IgD-negative memory B cell (primary cell): ENCODE results near the gene ARID1A. TPM values are rescaled to one million over a fixed set of nuclear protein-coding genes. Genes with fewer than 3 reads are reported as not detected.

Source experiments
- H3K27ac Mint-ChIP-seq, 3 donors: one replicate each; pipeline ENCODE4 v1.8.0; 2020 to 2022; ENCODE audit warnings: mild to moderate bottlenecking in 3 of 3, mixed read lengths in 3 of 3, moderate library complexity in 1 of 3
- H3K27me3 Mint-ChIP-seq: one replicate; pipeline ENCODE4 v1.8.0; 2021; ENCODE audit warnings: mixed read lengths
- H3K36me3 Mint-ChIP-seq: one replicate; pipeline ENCODE4 v1.8.0; 2020; ENCODE audit warnings: mild to moderate bottlenecking, mixed read lengths
- H3K4me1 Mint-ChIP-seq, 3 donors: one replicate each; pipeline ENCODE4 v1.8.0; 2020 to 2022; ENCODE audit warnings: mixed read lengths in 3 of 3, mild to moderate bottlenecking in 1 of 3
- H3K4me3 Mint-ChIP-seq, 4 donors: one replicate each; pipeline ENCODE4 v1.8.0; 2020 to 2022; ENCODE audit warnings: mild to moderate bottlenecking in 4 of 4, mixed read lengths in 4 of 4, moderate library complexity in 3 of 4
- H3K9me3 Mint-ChIP-seq, 3 donors: one replicate each; pipeline ENCODE4 v1.8.0; 2020 to 2021; ENCODE audit warnings: mixed read lengths in 3 of 3, mild to moderate bottlenecking in 1 of 3
- polyA plus RNA-seq: library from polyadenylated mRNA; unstranded; fragments of 300-500 nt; fragmentation: Illumina TruSeq; gene quantifications from one replicate; pipeline ENCODE4 v1.2.3, GENCODE V29; 2021

The ARID1A gene
- polyA plus RNA-seq, 1 donor from 2014 or later, result 24.4 TPM

DNA sequence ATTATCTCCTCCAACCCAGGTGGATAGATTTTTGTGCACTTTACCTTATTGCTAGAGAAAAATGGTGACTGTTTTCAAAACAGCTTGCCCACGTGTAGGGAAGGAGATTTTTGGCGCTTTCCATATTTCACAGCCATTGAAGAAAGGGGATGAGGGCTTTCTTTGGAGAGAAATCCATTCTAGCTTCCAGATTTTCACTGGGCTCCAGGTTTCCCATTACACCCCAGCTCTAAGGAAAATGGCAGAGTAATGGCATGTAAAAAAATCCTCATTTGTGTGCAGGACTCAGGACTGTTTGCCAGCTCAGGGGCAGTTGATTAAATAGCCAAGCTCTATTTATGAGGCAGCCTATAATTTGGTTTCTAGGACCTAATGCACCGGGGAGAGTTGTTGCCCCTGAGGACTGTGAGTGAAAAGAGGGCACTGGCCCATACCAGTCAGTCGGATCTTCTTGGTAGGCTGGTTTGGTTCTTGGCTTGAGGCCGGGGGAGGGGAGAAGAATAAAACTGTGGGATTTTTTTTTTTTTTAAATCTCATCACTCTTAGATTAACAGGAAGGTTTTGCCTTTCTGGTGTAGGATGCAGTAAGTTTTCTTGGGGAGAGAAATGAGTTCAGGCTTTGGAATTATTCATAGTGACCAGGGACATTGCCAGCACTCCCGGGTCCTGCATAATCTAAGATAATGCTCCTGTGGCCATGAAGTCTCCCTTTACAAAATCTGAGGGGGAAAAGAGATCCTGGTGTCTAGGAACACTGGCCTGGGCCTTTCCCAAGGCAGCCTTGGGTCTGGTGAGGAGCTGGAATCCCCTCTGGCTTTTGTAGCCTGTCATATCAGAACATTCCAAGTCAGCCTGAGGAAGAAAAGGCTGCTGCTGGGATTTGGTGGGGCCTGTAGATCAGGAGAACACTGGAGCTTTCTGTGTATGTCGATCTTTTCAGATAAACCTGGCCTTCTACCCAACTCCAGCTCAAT lies 1.9 kb upstream of the ARID1A start:
- H3K27ac Mint-ChIP-seq, result peak overlapping the region; percentile 91 to 97 (median 93)
- peak overlapping the region; percentile 94 to 95 (median 94) for H3K4me3 Mint-ChIP-seq
- H3K9me3 Mint-ChIP-seq, result no peaks in the 10 kb centered on the region
- no peaks in the 10 kb centered on the region for H3K27me3 Mint-ChIP-seq
- H3K36me3 Mint-ChIP-seq, result no peaks in the 10 kb centered on the region
- peaks cover 17 to 23% (median 22%) of the 10 kb centered on the region in 3 donors for H3K4me1 Mint-ChIP-seq

DNA sequence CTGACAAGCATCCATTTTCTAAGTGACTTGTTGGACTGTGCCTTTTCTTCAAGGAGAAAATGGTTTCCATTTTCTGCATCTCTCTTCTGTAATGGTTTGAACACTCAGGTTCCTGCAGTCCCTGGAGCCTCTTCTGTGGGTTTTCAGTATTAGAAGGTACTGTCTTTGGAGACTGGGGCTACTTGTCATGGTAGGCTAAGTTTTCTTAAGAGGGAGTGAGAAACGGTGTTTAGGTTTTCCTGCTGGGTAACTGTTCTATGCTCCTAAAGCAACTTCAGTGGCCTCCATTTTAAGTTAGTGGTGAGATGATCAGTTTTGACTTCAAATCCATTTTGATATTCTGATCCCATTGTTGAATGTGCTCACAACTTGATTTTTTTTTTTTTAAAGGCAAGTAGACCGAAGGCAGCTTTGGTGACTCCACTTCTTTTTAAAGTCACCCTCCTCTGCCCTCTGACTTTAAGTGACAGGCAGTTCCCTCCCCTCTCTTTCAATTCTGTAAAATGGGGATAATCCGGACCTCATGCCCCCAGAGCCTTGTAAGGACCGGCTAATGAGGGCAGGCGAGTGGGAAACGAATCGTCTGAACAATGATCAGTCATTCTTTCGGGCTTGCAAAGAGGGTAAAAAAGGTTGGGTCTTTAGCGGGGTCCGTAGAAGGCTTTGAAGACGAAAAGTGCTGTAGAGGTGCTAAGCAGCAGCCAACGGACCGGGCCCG lies 1.0 kb upstream of the ARID1A start:
- Mint-ChIP-seq H3K27ac (peak overlapping the region; percentile 74 to 93 (median 91)), H3K9me3 (no peaks in the 10 kb centered on the region), H3K4me1 (peaks cover 17 to 23% (median 22%) of the 10 kb centered on the region in 3 donors), H3K27me3 (no peaks in the 10 kb centered on the region), H3K36me3 (no peaks in the 10 kb centered on the region), H3K4me3 (peak overlapping the region; percentile 94 to 95 (median 94))

DNA sequence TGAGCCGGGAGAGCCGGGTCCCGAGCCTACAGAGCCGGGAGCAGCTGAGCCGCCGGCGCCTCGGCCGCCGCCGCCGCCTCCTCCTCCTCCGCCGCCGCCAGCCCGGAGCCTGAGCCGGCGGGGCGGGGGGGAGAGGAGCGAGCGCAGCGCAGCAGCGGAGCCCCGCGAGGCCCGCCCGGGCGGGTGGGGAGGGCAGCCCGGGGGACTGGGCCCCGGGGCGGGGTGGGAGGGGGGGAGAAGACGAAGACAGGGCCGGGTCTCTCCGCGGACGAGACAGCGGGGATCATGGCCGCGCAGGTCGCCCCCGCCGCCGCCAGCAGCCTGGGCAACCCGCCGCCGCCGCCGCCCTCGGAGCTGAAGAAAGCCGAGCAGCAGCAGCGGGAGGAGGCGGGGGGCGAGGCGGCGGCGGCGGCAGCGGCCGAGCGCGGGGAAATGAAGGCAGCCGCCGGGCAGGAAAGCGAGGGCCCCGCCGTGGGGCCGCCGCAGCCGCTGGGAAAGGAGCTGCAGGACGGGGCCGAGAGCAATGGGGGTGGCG lies 371 bp downstream of the ARID1A start:
- Mint-ChIP-seq H3K27me3 (no peaks in the 10 kb centered on the region), H3K36me3 (no peaks in the 10 kb centered on the region), H3K9me3 (no peaks in the 10 kb centered on the region), H3K4me1 (peaks cover 17 to 22% (median 21%) of the 10 kb centered on the region in 3 donors), H3K4me3 (peak overlapping the region; percentile 50 to 89 (median 69)), H3K27ac (no peak overlapping the region)

DNA sequence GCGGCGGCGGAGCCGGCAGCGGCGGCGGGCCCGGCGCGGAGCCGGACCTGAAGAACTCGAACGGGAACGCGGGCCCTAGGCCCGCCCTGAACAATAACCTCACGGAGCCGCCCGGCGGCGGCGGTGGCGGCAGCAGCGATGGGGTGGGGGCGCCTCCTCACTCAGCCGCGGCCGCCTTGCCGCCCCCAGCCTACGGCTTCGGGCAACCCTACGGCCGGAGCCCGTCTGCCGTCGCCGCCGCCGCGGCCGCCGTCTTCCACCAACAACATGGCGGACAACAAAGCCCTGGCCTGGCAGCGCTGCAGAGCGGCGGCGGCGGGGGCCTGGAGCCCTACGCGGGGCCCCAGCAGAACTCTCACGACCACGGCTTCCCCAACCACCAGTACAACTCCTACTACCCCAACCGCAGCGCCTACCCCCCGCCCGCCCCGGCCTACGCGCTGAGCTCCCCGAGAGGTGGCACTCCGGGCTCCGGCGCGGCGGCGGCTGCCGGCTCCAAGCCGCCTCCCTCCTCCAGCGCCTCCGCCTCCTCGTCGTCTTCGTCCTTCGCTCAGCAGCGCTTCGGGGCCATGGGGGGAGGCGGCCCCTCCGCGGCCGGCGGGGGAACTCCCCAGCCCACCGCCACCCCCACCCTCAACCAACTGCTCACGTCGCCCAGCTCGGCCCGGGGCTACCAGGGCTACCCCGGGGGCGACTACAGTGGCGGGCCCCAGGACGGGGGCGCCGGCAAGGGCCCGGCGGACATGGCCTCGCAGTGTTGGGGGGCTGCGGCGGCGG lies 1.0 kb downstream of the ARID1A start:
- peak overlapping the region in 2 of 3 donors; percentile 20 to 80 for H3K27ac Mint-ChIP-seq
- H3K4me3 Mint-ChIP-seq, result peak overlapping the region; percentile 53 to 91 (median 87)
- H3K4me1 Mint-ChIP-seq, result peaks cover 17 to 22% (median 21%) of the 10 kb centered on the region in 3 donors
- no peaks in the 10 kb centered on the region for H3K27me3 Mint-ChIP-seq
- H3K9me3 Mint-ChIP-seq, result no peaks in the 10 kb centered on the region
- no peaks in the 10 kb centered on the region for H3K36me3 Mint-ChIP-seq

DNA sequence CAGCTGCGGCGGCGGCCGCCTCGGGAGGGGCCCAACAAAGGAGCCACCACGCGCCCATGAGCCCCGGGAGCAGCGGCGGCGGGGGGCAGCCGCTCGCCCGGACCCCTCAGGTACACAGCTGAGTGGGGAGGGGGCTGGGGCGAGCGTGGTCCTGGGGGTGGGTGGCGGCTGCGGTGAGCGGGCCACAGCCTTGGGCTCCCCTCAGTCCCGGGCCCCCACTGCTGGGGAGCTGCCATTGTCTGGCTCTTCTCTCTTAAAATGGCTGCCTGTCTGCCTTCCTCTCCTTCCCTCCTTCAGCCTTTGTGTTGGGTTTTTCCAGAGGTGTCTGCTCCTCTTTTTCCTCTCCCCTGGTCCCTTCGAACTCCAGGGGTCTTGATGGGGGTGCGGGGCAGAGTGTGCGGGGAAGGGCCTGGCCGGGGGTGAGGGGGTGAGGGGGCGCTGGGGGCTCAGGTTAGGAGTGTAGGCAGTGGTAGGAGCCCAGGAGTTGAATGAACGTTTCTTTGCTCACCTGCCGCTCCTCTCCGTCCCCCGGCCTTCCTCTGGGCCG lies 1.7 kb downstream of the ARID1A start:
- H3K27me3 Mint-ChIP-seq, result no peaks in the 10 kb centered on the region
- no peaks in the 10 kb centered on the region for H3K9me3 Mint-ChIP-seq
- no peak overlapping the region for H3K27ac Mint-ChIP-seq
- no peaks in the 10 kb centered on the region for H3K36me3 Mint-ChIP-seq
- H3K4me3 Mint-ChIP-seq, result no peak overlapping the region
- peaks cover 13 to 18% (median 18%) of the 10 kb centered on the region in 3 donors for H3K4me1 Mint-ChIP-seq

DNA sequence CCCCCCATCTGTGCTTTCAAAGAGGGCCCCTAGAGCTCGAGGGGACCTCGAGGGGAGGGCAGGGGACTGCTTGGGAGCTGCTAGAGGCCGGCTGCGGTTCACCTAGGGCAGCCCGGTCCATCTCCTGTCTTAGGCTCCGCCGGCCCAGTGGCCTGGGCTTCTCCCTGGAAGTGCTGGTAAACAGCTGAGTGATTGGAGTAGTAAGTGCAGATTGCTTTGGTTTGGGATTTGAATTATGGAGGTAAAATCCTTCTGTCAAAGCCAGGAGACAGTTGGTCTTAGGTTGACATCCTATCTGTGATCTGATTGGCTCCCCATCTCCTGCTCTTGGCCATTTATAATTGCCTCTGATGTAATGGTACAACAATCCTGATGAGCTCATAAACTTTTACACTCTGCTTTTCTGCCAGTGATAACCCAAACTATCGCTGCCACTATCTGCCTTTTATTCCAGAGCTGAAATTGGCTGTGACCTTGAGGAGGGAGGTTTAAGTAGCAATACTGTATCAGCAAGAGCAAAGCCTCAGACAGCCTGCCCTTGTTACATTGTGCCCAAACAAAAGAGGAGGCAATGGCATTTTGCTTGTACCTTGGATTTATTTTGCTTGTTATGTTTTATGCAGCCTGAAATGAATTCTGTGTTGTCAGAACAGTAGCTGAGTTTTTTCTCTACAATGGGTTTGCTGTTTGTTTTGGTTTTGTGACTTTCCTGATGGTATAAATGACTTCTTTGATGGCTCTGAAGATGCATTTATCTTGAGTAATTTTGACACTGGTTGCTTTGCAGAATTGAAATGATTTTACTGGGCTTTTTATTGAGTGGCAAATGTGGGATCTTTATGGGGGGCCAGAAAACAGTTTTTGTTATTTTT lies 2.4 kb downstream of the ARID1A start:
- no peak overlapping the region for H3K4me3 Mint-ChIP-seq
- no peak overlapping the region for H3K27ac Mint-ChIP-seq
- H3K9me3 Mint-ChIP-seq, result no peaks in the 10 kb centered on the region
- peaks cover 8 to 16% (median 14%) of the 10 kb centered on the region in 3 donors for H3K4me1 Mint-ChIP-seq
- H3K27me3 Mint-ChIP-seq, result no peaks in the 10 kb centered on the region
- no peaks in the 10 kb centered on the region for H3K36me3 Mint-ChIP-seq

DNA sequence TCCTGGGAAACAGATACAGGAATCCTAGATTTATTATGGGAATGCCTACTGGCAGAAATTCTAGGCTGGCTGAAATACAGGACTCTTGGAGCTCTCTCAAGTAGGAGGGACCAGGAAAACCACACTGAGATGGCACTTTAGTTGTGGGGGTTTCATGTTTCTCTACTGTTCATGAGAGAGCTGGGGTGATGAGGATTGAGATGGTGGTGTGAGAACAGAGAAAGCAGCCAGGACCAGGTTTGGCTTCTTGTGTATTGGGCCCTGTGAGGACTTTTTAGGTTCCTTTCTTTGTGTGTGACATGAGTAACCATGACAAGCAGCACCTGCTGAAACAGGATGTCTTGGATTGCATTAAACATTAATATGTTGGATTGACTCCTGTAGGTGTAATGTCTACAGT lies 4.9 kb downstream of the ARID1A start:
- Mint-ChIP-seq H3K4me3 (no peak overlapping the region), H3K36me3 (peaks cover 2% of the 10 kb centered on the region), H3K27ac (peak overlapping the region in 1 of 3 donors; percentile 64), H3K27me3 (no peaks in the 10 kb centered on the region), H3K9me3 (no peaks in the 10 kb centered on the region), H3K4me1 (peaks cover 5 to 13% (median 7%) of the 10 kb centered on the region in 3 donors)

DNA sequence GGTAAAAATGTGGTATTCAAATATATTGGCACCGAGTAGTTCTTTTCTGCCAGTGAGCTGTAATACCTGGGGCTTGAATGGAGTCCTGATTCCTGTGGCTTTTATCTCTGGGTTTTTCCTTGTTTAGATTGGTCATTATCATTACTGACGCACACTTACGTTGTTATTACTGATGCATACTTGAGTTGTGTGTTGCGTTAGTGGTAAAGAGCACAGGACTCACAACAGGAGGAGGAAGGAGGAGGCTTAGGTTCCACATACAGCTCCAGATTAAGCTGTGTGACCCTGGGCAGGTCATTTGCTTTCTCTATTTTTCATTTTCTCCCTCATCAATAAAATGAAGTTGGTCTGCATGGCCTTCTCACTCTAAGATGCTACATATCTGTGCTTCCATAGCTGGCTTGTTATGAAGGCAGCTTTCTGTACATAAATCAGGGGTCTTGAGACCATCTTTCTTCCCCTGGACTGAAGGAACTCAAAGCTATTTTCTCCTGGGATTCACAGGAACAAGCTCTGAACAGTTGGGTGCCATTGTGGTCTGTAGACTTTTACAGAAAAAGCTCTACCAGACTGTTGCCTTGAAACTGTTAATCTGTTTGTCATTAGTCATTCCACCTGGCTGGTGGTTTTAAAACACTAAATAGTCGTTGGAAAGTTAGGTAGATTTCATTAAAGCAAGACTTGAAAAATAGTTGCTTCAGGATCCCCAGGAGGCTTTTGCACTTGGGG lies 5.6 kb downstream of the ARID1A start:
- H3K27ac Mint-ChIP-seq, result no peak overlapping the region
- peaks cover 2% of the 10 kb centered on the region for H3K36me3 Mint-ChIP-seq
- no peaks in the 10 kb centered on the region for H3K9me3 Mint-ChIP-seq
- peaks cover 12 to 20% (median 14%) of the 10 kb centered on the region in 3 donors for H3K4me1 Mint-ChIP-seq
- H3K4me3 Mint-ChIP-seq, result no peak overlapping the region
- no peaks in the 10 kb centered on the region for H3K27me3 Mint-ChIP-seq

DNA sequence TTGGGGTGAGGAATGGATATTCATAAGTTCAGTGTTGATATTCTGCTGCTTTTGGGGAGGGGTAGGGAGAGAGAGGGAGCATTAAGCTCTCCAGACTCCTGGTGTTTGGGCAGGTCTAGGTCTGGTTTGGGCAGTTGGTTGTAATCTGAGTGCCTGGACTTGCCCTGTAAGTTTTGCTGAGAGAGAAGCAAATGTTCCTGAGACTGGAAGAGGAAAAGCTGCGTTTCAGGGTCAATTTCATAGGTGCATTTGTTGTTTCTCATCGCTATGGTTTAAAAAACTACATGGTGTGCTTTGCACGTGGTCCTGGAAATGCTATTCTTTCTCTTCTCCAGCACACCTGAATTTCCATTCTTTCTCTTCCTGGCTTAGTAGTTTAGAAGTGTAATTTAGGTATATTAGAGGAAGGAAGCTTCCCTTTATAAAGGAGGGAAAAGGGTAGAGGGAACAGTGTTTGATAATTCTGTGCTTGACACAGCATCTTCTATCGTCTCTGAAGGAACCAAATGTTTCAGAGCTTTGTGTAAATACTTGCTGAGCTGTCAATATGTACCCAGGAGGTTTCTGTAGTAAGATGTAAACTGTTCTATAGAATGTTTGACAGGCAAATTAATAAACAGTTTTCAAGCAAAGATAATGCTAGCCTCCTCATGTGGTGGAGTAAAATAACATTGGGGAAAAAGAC lies 6.3 kb downstream of the ARID1A start:
- H3K36me3 Mint-ChIP-seq, result peaks cover 5% of the 10 kb centered on the region
- no peak overlapping the region for H3K27ac Mint-ChIP-seq
- H3K4me1 Mint-ChIP-seq, result peaks cover 16 to 24% (median 19%) of the 10 kb centered on the region in 3 donors
- no peaks in the 10 kb centered on the region for H3K27me3 Mint-ChIP-seq
- no peaks in the 10 kb centered on the region for H3K9me3 Mint-ChIP-seq
- H3K4me3 Mint-ChIP-seq, result no peak overlapping the region

DNA sequence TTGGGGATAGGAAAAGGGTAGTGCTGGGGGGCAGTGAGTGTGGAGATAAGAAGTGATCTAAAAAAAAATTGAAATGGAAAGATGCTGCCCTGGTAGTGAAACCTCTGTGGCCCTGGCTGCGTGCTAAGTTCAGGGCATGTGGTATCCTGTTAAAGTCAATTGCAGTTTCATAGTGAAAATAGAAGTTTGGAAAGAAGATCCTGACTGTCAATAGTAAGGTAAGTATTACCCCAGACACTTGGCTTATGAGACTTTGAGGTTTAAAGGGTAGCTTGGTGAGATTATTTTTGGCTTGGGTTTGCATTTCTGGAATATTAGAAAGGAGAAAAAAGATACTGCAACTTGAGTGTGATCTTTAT lies 6.8 kb downstream of the ARID1A start:
- no peak overlapping the region for H3K4me3 Mint-ChIP-seq
- peaks cover 20 to 28% (median 25%) of the 10 kb centered on the region in 3 donors for H3K4me1 Mint-ChIP-seq
- no peak overlapping the region for H3K27ac Mint-ChIP-seq
- H3K27me3 Mint-ChIP-seq, result no peaks in the 10 kb centered on the region
- peaks cover 6% of the 10 kb centered on the region for H3K36me3 Mint-ChIP-seq
- no peaks in the 10 kb centered on the region for H3K9me3 Mint-ChIP-seq

DNA sequence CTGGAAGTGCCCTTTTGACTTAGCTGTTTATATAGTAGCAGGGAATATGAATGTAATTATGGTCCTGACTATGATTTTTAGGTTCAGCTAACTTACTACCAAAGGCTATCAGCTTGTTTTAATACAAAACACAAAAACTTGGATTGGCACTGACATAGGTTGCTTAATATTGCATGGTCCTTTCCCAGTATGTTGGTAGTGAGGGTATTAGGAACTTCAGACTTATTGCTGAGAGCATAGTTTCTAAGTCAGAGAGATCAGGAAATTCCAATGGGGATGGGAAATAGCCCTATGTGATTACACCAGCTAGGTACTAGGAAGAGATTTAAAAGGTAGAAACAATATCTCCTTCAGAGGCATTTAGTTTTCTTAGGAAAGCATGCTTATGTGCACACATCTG lies 7.7 kb downstream of the ARID1A start:
- no peaks in the 10 kb centered on the region for H3K27me3 Mint-ChIP-seq
- H3K36me3 Mint-ChIP-seq, result peaks cover 7% of the 10 kb centered on the region
- peak overlapping the region in 1 of 4 donors; percentile 53 for H3K4me3 Mint-ChIP-seq
- peak overlapping the region in 1 of 3 donors; percentile 92 for H3K27ac Mint-ChIP-seq
- H3K4me1 Mint-ChIP-seq, result peaks cover 24 to 32% (median 28%) of the 10 kb centered on the region in 3 donors
- H3K9me3 Mint-ChIP-seq, result no peaks in the 10 kb centered on the region

DNA sequence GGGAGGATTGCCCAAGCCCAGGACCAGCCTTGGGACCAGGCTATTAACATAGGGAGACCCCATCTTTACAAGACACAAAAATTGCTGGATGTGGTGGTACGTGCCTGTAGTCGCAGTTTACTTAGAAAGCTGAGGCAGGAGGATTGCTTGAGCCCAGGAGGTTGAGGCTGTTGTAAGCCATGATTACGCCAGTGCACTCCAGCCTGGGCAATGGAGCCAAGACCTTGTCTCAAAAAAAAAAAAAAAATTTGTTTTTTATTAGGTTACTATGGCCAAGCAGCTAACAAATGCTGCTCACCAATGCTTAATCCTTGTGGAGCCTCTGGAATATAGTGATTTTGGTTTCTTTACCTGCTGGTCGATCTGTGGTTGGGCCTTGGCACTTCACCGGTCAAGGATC lies 8.8 kb downstream of the ARID1A start:
- Mint-ChIP-seq H3K4me1 (peaks cover 29 to 39% (median 35%) of the 10 kb centered on the region in 3 donors), H3K9me3 (no peaks in the 10 kb centered on the region), H3K4me3 (peak overlapping the region in 2 of 4 donors; percentile 77 to 85), H3K27me3 (no peaks in the 10 kb centered on the region), H3K27ac (peak overlapping the region; percentile 18 to 77 (median 74)), H3K36me3 (peaks cover 7% of the 10 kb centered on the region)
